H9 (cell line): ENCODE measurements around the gene CCDC190. TPM values are rescaled to one million over a fixed set of nuclear protein-coding genes. Genes with fewer than 3 reads are reported as not detected.

Experiments used
- DNase-seq: peaks from one replicate; pipeline ENCODE4 v3.0.0-alpha.2; 2017
- H2AFZ ChIP-seq: one replicate; pipeline ENCODE4 v1.6.1; 2013; ENCODE audit warnings: mild to moderate bottlenecking, low read length, control low read depth, moderate library complexity
- H2AK5ac ChIP-seq: 2 replicates; pipeline ENCODE4 v1.6.1; 2013; ENCODE audit warnings: low read length, control low read depth, mixed read lengths; ENCODE audit not compliant: insufficient read length
- H2BK120ac ChIP-seq: one replicate; pipeline ENCODE4 v1.6.1; 2013; ENCODE audit warnings: low read depth, mild to moderate bottlenecking, low read length, control low read depth, inconsistent platforms; ENCODE audit not compliant: poor library complexity, severe bottlenecking
- H2BK12ac ChIP-seq: 2 replicates; pipeline ENCODE4 v1.6.1; 2013; ENCODE audit warnings: low read length, control low read depth, mixed read lengths, low read depth; ENCODE audit not compliant: insufficient read length
- H2BK15ac ChIP-seq: 2 replicates; pipeline ENCODE4 v1.6.1; 2013; ENCODE audit warnings: low read depth, low read length, control low read depth
- H2BK20ac ChIP-seq: one replicate; pipeline ENCODE4 v1.6.1; 2013; ENCODE audit warnings: low read depth, mild to moderate bottlenecking, low read length, control low read depth, inconsistent platforms; ENCODE audit not compliant: poor library complexity, severe bottlenecking
- H2BK5ac ChIP-seq: 2 replicates; pipeline ENCODE4 v1.6.1; 2013; ENCODE audit warnings: low read length, control low read depth, mixed read lengths; ENCODE audit not compliant: insufficient read length
- H3K14ac ChIP-seq: 2 replicates; pipeline ENCODE4 v1.6.1; 2013; ENCODE audit warnings: low read length, control low read depth; ENCODE audit not compliant: insufficient read depth
- H3K18ac ChIP-seq: 2 replicates; pipeline ENCODE4 v1.6.1; 2013; ENCODE audit warnings: low read depth, mild to moderate bottlenecking, mixed read lengths, low read length, control low read depth; ENCODE audit not compliant: insufficient read length
- H3K23ac ChIP-seq: 2 replicates; pipeline ENCODE4 v1.6.1; 2013; ENCODE audit warnings: low read length, control low read depth, mixed read lengths, low read depth; ENCODE audit not compliant: insufficient read length
- H3K23me2 ChIP-seq: 2 replicates; pipeline ENCODE4 v1.6.1; 2013; ENCODE audit warnings: low read depth, mild to moderate bottlenecking, mixed read lengths, low read length, control low read depth; ENCODE audit not compliant: insufficient read length, poor library complexity, severe bottlenecking
- H3K27ac ChIP-seq: 2 replicates; pipeline ENCODE4 v1.5.1; 2013; ENCODE audit warnings: low read length, control low read depth, mixed read lengths, low read depth; ENCODE audit not compliant: insufficient read length
- H3K27me3 ChIP-seq: 2 replicates; pipeline ENCODE4 v1.6.1; 2013; ENCODE audit warnings: low read length, control low read depth, inconsistent platforms; ENCODE audit not compliant: insufficient read depth
- H3K4ac ChIP-seq: 2 replicates; pipeline ENCODE4 v1.6.1; 2013; ENCODE audit warnings: low read depth, mild to moderate bottlenecking, control low read depth, inconsistent platforms, low read length, moderate library complexity
- H3K4me1 ChIP-seq: 2 replicates; pipeline ENCODE4 v1.6.1; 2013; ENCODE audit warnings: low read length, control low read depth, inconsistent platforms; ENCODE audit not compliant: insufficient read depth
- H3K4me2 ChIP-seq: 2 replicates; pipeline ENCODE4 v1.6.1; 2013; ENCODE audit warnings: low read length, control low read depth, mixed read lengths; ENCODE audit not compliant: insufficient read length, insufficient read depth
- H3K56ac ChIP-seq: 2 replicates; pipeline ENCODE4 v1.6.1; 2013; ENCODE audit warnings: low read depth, mild to moderate bottlenecking, mixed read lengths, low read length, control low read depth; ENCODE audit not compliant: insufficient read length
- H3K79me1 ChIP-seq: 2 replicates; pipeline ENCODE4 v1.6.1; 2013; ENCODE audit warnings: low read depth, mild to moderate bottlenecking, moderate library complexity, low read length, control low read depth, inconsistent platforms; ENCODE audit not compliant: insufficient read depth, poor library complexity, severe bottlenecking
- H3K79me2 ChIP-seq: 2 replicates; pipeline ENCODE4 v1.6.1; 2013; ENCODE audit warnings: low read length, control low read depth, inconsistent platforms; ENCODE audit not compliant: insufficient read depth
- H3K9ac ChIP-seq: 2 replicates; pipeline ENCODE4 v1.6.1; 2013; ENCODE audit warnings: low read length, control low read depth, mixed read lengths; ENCODE audit not compliant: insufficient read length; ENCODE audit errors: extremely low read depth
- H3K9me3 ChIP-seq: one replicate; pipeline ENCODE4 v1.6.1; 2013; ENCODE audit warnings: low read depth, low read length, inconsistent platforms; ENCODE audit not compliant: control insufficient read depth
- H3T11ph ChIP-seq: one replicate; pipeline ENCODE4 v1.6.1; 2013; ENCODE audit warnings: mild to moderate bottlenecking, low read length, control low read depth, inconsistent platforms
- H4K20me1 ChIP-seq: one replicate; pipeline ENCODE4 v1.6.1; 2013; ENCODE audit not compliant: control insufficient read depth, insufficient read length, insufficient read depth
- H4K5ac ChIP-seq: 2 replicates; pipeline ENCODE4 v1.6.1; 2013; ENCODE audit warnings: low read depth, mild to moderate bottlenecking, mixed read lengths, low read length, control low read depth; ENCODE audit not compliant: insufficient read length
- H4K8ac ChIP-seq: replicated peaks from 2 replicates; pipeline ENCODE4 v1.6.1; 2013; ENCODE audit warnings: low read length, control low read depth, mixed read lengths, low read depth; ENCODE audit not compliant: insufficient read length
- H4K91ac ChIP-seq: 2 replicates; pipeline ENCODE4 v1.6.1; 2013; ENCODE audit warnings: low read depth, mild to moderate bottlenecking, moderate library complexity, mixed read lengths, low read length, control low read depth; ENCODE audit not compliant: insufficient read length
- H3K27ac Mint-ChIP-seq, 3 experiments: 2 replicates in 2 of 3; 3 replicates in 1 of 3; pipeline ENCODE4 v1.8.0; 2020 to 2021; ENCODE audit warnings: mixed read lengths in 3 of 3, mild to moderate bottlenecking in 1 of 3, moderate library complexity in 1 of 3
- H3K27me3 Mint-ChIP-seq: 2 replicates; pipeline ENCODE4 v1.8.0; 2021; ENCODE audit warnings: low read depth, mild to moderate bottlenecking, moderate library complexity, mixed read lengths
- H3K36me3 Mint-ChIP-seq, 3 experiments: 2 replicates in 2 of 3; 3 replicates in 1 of 3; pipeline ENCODE4 v1.8.0; 2020 to 2021; ENCODE audit warnings: low read depth in 3 of 3, mixed read lengths in 3 of 3; ENCODE audit not compliant: insufficient read depth in 1 of 3
- H3K4me1 Mint-ChIP-seq, 2 experiments: 2 replicates each; pipeline ENCODE4 v1.8.0; 2020; ENCODE audit warnings: mixed read lengths in 2 of 2
- H3K4me3 Mint-ChIP-seq, 2 experiments: 2 replicates in 1 of 2; 3 replicates in 1 of 2; pipeline ENCODE4 v1.8.0; 2020 to 2021; ENCODE audit warnings: mild to moderate bottlenecking in 2 of 2, mixed read lengths in 2 of 2, moderate library complexity in 1 of 2
- H3K9me3 Mint-ChIP-seq, 2 experiments: 2 replicates in 1 of 2; 3 replicates in 1 of 2; pipeline ENCODE4 v1.8.0; 2020; ENCODE audit warnings: mild to moderate bottlenecking in 2 of 2, mixed read lengths in 2 of 2, moderate library complexity in 1 of 2
- CTCF ChIP-seq: fragments of 200-600 bp; sonication (generic); conservative IDR thresholded peaks from 3 replicates; pipeline ENCODE4 v1.8.0; 2021; ENCODE audit warnings: antibody characterized with exemption, mild to moderate bottlenecking
- WGBS: extraction: QIAGEN DNeasy Blood & Tissue Kit; methylation state at CpG from one replicate; pipeline ENCODE4 v1.1.7; 2013; ENCODE audit warnings: missing lambda C conversion rate, low lambda C conversion rate, mixed read lengths; ENCODE audit not compliant: insufficient read length; ENCODE audit errors: extremely low coverage; 5-methylcytosine and 5-hydroxymethylcytosine counted together
- total RNA-seq: library from RNA; stranded (reverse); gene quantifications from 2 replicates; pipeline ENCODE4 v1.2.1, GENCODE V29; 2021

The CCDC190 gene
- total RNA-seq, 1 experiment from 2014 or later: not detected

GRCh38 chr1:162906485-162906884 is 45.5 kb upstream of the CCDC190 start:
- H3T11ph ChIP-seq: no peak overlapping the region
- H4K5ac ChIP-seq: no peak overlapping the region
- H4K91ac ChIP-seq: no peak overlapping the region
- no peaks in the 10 kb centered on the region for H4K20me1 ChIP-seq
- H2BK15ac ChIP-seq: no peak overlapping the region
- H3K27me3 ChIP-seq: no peaks in the 10 kb centered on the region
- no peak overlapping the region for H2BK12ac ChIP-seq
- H3K36me3 Mint-ChIP-seq: no peaks in the 10 kb centered on the region
- H2BK120ac ChIP-seq: no peak overlapping the region
- H3K4ac ChIP-seq: no peak overlapping the region
- no peak overlapping the region for H3K27ac Mint-ChIP-seq
- no peak for DNase-seq
- H3K4me2 ChIP-seq: no peak overlapping the region
- H3K4me1 ChIP-seq: peaks cover 2% of the 10 kb centered on the region; the same call in 1 of the 2 replicates
- no peaks in the 10 kb centered on the region for H3K9me3 ChIP-seq
- no peak overlapping the region for H3K14ac ChIP-seq
- H3K9ac ChIP-seq: no peak overlapping the region
- no peak overlapping the region for H3K18ac ChIP-seq
- H3K27me3 Mint-ChIP-seq: no peaks in the 10 kb centered on the region
- H3K56ac ChIP-seq: no peak overlapping the region
- WGBS: no CpG with 5 or more reads among the region's 2 CpGs
- H3K23me2 ChIP-seq: no peaks in the 10 kb centered on the region
- no peak overlapping the region for H3K27ac ChIP-seq
- no peak overlapping the region for H3K23ac ChIP-seq
- no peak overlapping the region for H3K4me3 Mint-ChIP-seq
- peaks cover 6 to 8% of the 10 kb centered on the region in 2 experiments for H3K4me1 Mint-ChIP-seq
- H4K8ac ChIP-seq: no peak overlapping the region
- peaks cover 0 to 3% of the 10 kb centered on the region in 2 experiments; a peak in 1 of 5 replicates for H3K9me3 Mint-ChIP-seq
- no peak overlapping the region for H2BK20ac ChIP-seq
- no peak overlapping the region for H2BK5ac ChIP-seq
- TF ChIP-seq CTCF: no peak
- H2AFZ ChIP-seq: no peak overlapping the region
- no peak overlapping the region for H2AK5ac ChIP-seq
- no peaks in the 10 kb centered on the region for H3K79me1 ChIP-seq
- no peaks in the 10 kb centered on the region for H3K79me2 ChIP-seq
